Chondrocyte (in vitro differentiated cells): Measurements from ENCODE around the gene PIGW. TPM values are rescaled to one million over a fixed set of nuclear protein-coding genes. Genes with fewer than 3 reads are reported as not detected.

Experiments used
- DNase-seq: peaks from one replicate; pipeline ENCODE4 v3.0.0; 2021; ENCODE audit warnings: mixed read lengths, low spot score
- H3K27ac Mint-ChIP-seq: one replicate; pipeline ENCODE4 v1.8.0; 2021; ENCODE audit warnings: mild to moderate bottlenecking, moderate library complexity, mixed read lengths; ENCODE audit not compliant: unreplicated experiment
- H3K27me3 Mint-ChIP-seq: 2 replicates; pipeline ENCODE4 v1.8.0; 2021; ENCODE audit warnings: low read depth, mixed read lengths
- H3K36me3 Mint-ChIP-seq: 2 replicates; pipeline ENCODE4 v1.8.0; 2021; ENCODE audit warnings: low read depth, mixed read lengths
- H3K4me1 Mint-ChIP-seq: 2 replicates; pipeline ENCODE4 v1.8.0; 2021; ENCODE audit warnings: low read depth, mild to moderate bottlenecking, mixed read lengths
- H3K4me3 Mint-ChIP-seq: one replicate; pipeline ENCODE4 v1.8.0; 2021; ENCODE audit warnings: mild to moderate bottlenecking, moderate library complexity, mixed read lengths; ENCODE audit not compliant: unreplicated experiment
- H3K9me3 Mint-ChIP-seq: 2 replicates; pipeline ENCODE4 v1.8.0; 2021; ENCODE audit warnings: low read depth, mixed read lengths
- CTCF ChIP-seq: fragments of 200-600 bp; sonication (generic); IDR thresholded peaks from 2 replicates; pipeline ENCODE4 v1.5.0; 2021; ENCODE audit warnings: antibody characterized with exemption, mild to moderate bottlenecking, moderate library complexity
- total RNA-seq: library from RNA; stranded (reverse); gene quantifications from 3 replicates; pipeline ENCODE4 v1.2.1, GENCODE V29; 2021

PIGW gene
- total RNA-seq, 1 donor from 2014 or later = 10.5 TPM

GRCh38 chr17:36498560-36499300 lies 36.1 kb upstream of the PIGW start:
- H3K36me3 Mint-ChIP-seq = peaks cover 25% of the 10 kb centered on the region
- H3K4me3 Mint-ChIP-seq = no peak overlapping the region
- no peak for TF ChIP-seq CTCF
- H3K27ac Mint-ChIP-seq = no peak overlapping the region
- H3K9me3 Mint-ChIP-seq = no peaks in the 10 kb centered on the region
- H3K27me3 Mint-ChIP-seq = no peaks in the 10 kb centered on the region
- peak; percentile 30 for DNase-seq
- peaks cover 14% of the 10 kb centered on the region for H3K4me1 Mint-ChIP-seq

- no peak for TF ChIP-seq CTCF
- DNase-seq = peak; percentile 79
- Mint-ChIP-seq H3K27me3 (no peaks in the 10 kb centered on the region), H3K4me3 (no peak overlapping the region), H3K4me1 (peaks cover 11% of the 10 kb centered on the region), H3K27ac (no peak overlapping the region), H3K36me3 (peaks cover 23% of the 10 kb centered on the region), H3K9me3 (no peaks in the 10 kb centered on the region)
These were observed 34.0 kb upstream of the PIGW start for GRCh38 chr17:36500745-36501225.

GRCh38 chr17:36501351-36501750 lies 33.4 kb upstream of the PIGW start:
- H3K27me3 Mint-ChIP-seq = no peaks in the 10 kb centered on the region
- no peaks in the 10 kb centered on the region for H3K9me3 Mint-ChIP-seq
- H3K36me3 Mint-ChIP-seq = peaks cover 24% of the 10 kb centered on the region
- H3K27ac Mint-ChIP-seq = no peak overlapping the region
- peak; percentile 55 for DNase-seq
- H3K4me1 Mint-ChIP-seq = peaks cover 6% of the 10 kb centered on the region
- no peak overlapping the region for H3K4me3 Mint-ChIP-seq
- TF ChIP-seq CTCF = no peak

- TF ChIP-seq CTCF = no peak
- peak; percentile 40 for DNase-seq
- Mint-ChIP-seq H3K27me3 (no peaks in the 10 kb centered on the region), H3K4me1 (no peaks in the 10 kb centered on the region), H3K27ac (no peak overlapping the region), H3K9me3 (no peaks in the 10 kb centered on the region), H3K36me3 (peaks cover 27% of the 10 kb centered on the region), H3K4me3 (no peak overlapping the region)
These were observed 32.8 kb upstream of the PIGW start for GRCh38 chr17:36501963-36502362.

GRCh38 chr17:36503456-36504155 lies 31.2 kb upstream of the PIGW start:
- Mint-ChIP-seq H3K4me3 (no peak overlapping the region), H3K27ac (no peak overlapping the region), H3K36me3 (peaks cover 25% of the 10 kb centered on the region), H3K27me3 (no peaks in the 10 kb centered on the region), H3K9me3 (no peaks in the 10 kb centered on the region), H3K4me1 (no peaks in the 10 kb centered on the region)
- no peak for TF ChIP-seq CTCF
- DNase-seq = peak; percentile 44
